Esophagus (tissue), 2 donors: ENCODE results near the gene JARID2. TPM values are rescaled to one million over a fixed set of nuclear protein-coding genes. Genes with fewer than 3 reads are reported as not detected.

Experiments used
- H3K27ac ChIP-seq, 2 donors: one replicate each; pipeline ENCODE4 v1.5.1; 2013; ENCODE audit warnings: low read depth in 2 of 2, mild to moderate bottlenecking in 2 of 2, inconsistent platforms in 1 of 2, low read length in 1 of 2, moderate library complexity in 1 of 2
- H3K27me3 ChIP-seq, 2 donors: one replicate each; pipeline ENCODE4 v1.6.1; 2013; ENCODE audit warnings: low read length in 2 of 2, control low read depth in 1 of 2, mild to moderate bottlenecking in 1 of 2; ENCODE audit not compliant: insufficient read depth in 2 of 2, control insufficient read depth in 1 of 2
- H3K36me3 ChIP-seq, 2 donors: one replicate each; pipeline ENCODE4 v1.6.1; 2013; ENCODE audit warnings: low read length in 1 of 2; ENCODE audit not compliant: control insufficient read depth in 2 of 2, insufficient read depth in 2 of 2
- H3K4me1 ChIP-seq, 2 donors: one replicate each; pipeline ENCODE4 v1.6.1; 2013; ENCODE audit warnings: low read length in 1 of 2; ENCODE audit not compliant: control insufficient read depth in 2 of 2, insufficient read depth in 2 of 2
- H3K4me3 ChIP-seq, 2 donors: one replicate each; pipeline ENCODE4 v1.5.1; 2013; ENCODE audit warnings: low read length in 2 of 2, mild to moderate bottlenecking in 2 of 2, low read depth in 1 of 2, moderate library complexity in 1 of 2
- H3K9me3 ChIP-seq, 2 donors: one replicate each; pipeline ENCODE4 v1.6.1; 2013; ENCODE audit warnings: mild to moderate bottlenecking in 2 of 2, low read depth in 1 of 2, low read length in 1 of 2, moderate library complexity in 1 of 2; ENCODE audit not compliant: control insufficient read depth in 2 of 2, insufficient read depth in 1 of 2
- WGBS, 2 donors: extraction: QIAGEN DNeasy Blood & Tissue Kit; methylation state at CpG; one replicate each; pipeline ENCODE4 v1.1.7; 2013; 5-methylcytosine and 5-hydroxymethylcytosine counted together
- polyA plus RNA-seq, 2 donors: library from polyadenylated mRNA; stranded (reverse); fragments of 200-250 nt; gene quantifications; one replicate each; pipeline ENCODE4 v1.2.3, GENCODE V29; 2013
- donor health status: healthy with polysubstance abuse.
- donor health status: Bipolar disorder and iron deficiency.

The JARID2 gene
- polyA plus RNA-seq, 2 donors: 7.9 to 8.3 TPM

- 57 to 68% methylated on average over 9 of the region's 9 CpGs for WGBS, 2 donors
These were observed 117.9 kb downstream of the JARID2 start for GRCh38 chr6:15363523-15364400.

DNA sequence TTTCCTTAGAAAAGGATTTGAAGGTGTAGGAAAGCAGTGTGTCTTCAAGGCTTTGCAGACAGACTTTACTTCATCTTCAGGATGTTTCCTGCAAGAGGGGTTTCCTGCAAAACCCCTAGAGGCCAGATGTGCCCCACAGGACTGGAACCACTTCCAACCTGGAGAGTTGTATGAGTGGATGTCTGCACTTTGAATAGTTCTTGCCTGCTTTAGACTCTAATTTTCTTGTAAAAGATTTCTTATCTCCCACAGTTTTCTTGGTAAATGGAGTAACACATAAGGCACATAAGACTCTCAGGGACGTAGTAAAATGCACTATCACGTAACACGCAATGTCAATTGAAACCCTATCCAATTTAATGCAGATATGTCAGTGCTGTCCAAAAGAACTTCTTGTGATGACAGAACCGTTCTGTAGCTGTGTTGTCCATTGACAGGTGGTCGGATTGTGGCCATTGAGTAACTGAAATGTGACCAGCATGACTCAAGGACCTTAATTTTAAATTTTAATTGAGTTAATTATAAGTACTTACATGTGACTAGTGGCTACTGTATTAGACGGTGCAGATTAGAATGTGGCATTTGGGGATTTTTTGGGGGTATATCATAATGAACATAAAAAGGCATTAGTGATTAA, 118.7 kb downstream of the JARID2 start:
- Histone ChIP-seq H3K36me3 (no peaks in the 10 kb centered on the region), H3K9me3 (no peaks in the 10 kb centered on the region), H3K27ac (peak overlapping the region in 1 of 2 donors; percentile 28), H3K27me3 (no peaks in the 10 kb centered on the region), H3K4me3 (no peak overlapping the region), H3K4me1 (peaks cover 0 to 4% of the 10 kb centered on the region in 2 donors)
- 75 to 76% methylated on average over 6 of the region's 6 CpGs for WGBS, 2 donors

More at GRCh38 chr6:15363523-15364400, 117.9 kb downstream of the JARID2 start:
- no peak overlapping the region for H3K4me3 ChIP-seq
- no peaks in the 10 kb centered on the region for H3K27me3 ChIP-seq
- peaks cover 0 to 4% of the 10 kb centered on the region in 2 donors for H3K4me1 ChIP-seq
- H3K27ac ChIP-seq: peak overlapping the region in 1 of 2 donors; percentile 28
- no peaks in the 10 kb centered on the region for H3K36me3 ChIP-seq
- H3K9me3 ChIP-seq: no peaks in the 10 kb centered on the region

- WGBS, 2 donors: 11 to 21% methylated on average over 13 of the region's 13 CpGs
- Histone ChIP-seq H3K9me3 (no peaks in the 10 kb centered on the region), H3K4me1 (peaks cover 2 to 7% of the 10 kb centered on the region in 2 donors), H3K27ac (peak overlapping the region in 1 of 2 donors; percentile 12), H3K27me3 (no peaks in the 10 kb centered on the region), H3K4me3 (no peak overlapping the region), H3K36me3 (no peaks in the 10 kb centered on the region)
These were observed 119.4 kb downstream of the JARID2 start for GRCh38 chr6:15365273-15365687.

- no peaks in the 10 kb centered on the region for H3K36me3 ChIP-seq
- WGBS, 2 donors: 30 to 31% methylated on average over 6 of the region's 6 CpGs
- no peak overlapping the region for H3K4me3 ChIP-seq
- H3K27me3 ChIP-seq: no peaks in the 10 kb centered on the region
- H3K9me3 ChIP-seq: no peaks in the 10 kb centered on the region
- peaks cover 2 to 7% of the 10 kb centered on the region in 2 donors for H3K4me1 ChIP-seq
- H3K27ac ChIP-seq: peak overlapping the region in 1 of 2 donors; percentile 6
These were observed 120.2 kb downstream of the JARID2 start for GRCh38 chr6:15366003-15366535.

DNA sequence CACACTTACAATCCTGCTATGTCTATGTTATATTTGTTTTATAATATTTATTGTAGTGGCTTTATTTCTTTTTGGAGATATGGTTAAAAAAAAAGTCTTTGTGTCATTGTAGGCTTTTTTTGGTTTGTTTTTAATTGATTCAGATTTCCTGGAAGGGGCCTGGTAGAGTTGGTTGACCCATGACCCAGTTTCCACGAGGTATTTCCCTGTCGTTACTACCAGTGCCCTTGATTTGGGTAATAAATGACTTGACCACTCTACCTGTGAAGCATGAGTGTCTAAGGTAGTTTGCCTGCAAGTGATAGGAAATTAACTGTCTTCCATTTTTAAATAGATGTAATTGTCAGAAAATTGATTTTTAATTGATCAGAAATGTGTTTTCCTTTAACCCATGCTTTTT, 121.0 kb downstream of the JARID2 start:
- no peaks in the 10 kb centered on the region for H3K9me3 ChIP-seq
- H3K36me3 ChIP-seq: no peaks in the 10 kb centered on the region
- H3K27me3 ChIP-seq: no peaks in the 10 kb centered on the region
- WGBS, 2 donors: 59 to 70% methylated on average over 2 of the region's 2 CpGs
- no peak overlapping the region for H3K4me3 ChIP-seq
- H3K4me1 ChIP-seq: peaks cover 2 to 7% of the 10 kb centered on the region in 2 donors
- H3K27ac ChIP-seq: no peak overlapping the region

DNA sequence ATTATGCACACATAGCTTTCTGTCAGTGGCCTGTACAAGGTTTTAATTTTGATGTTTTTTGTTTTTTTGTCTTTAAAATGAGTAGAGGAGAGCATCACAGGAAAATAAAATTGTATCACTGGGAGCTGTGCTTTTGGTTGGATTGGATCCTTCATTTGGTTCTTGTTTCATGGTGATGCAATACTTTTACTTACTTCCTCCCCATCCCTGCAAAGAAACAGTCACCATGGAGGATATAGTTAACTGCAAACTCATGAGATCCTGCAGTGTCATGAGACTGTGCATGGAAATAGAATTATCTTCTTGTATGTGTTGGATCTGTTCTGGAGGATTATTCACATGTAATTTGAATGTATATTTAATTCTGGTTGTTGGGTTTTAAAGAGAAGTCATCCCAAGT, 122.3 kb downstream of the JARID2 start:
- H3K4me1 ChIP-seq: peaks cover 2 to 7% of the 10 kb centered on the region in 2 donors
- H3K36me3 ChIP-seq: no peaks in the 10 kb centered on the region
- no peaks in the 10 kb centered on the region for H3K27me3 ChIP-seq
- no peak overlapping the region for H3K4me3 ChIP-seq
- H3K9me3 ChIP-seq: no peaks in the 10 kb centered on the region
- no peak overlapping the region for H3K27ac ChIP-seq

GRCh38 chr6:15368873-15369272, 123.0 kb downstream of the JARID2 start:
- no peak overlapping the region for H3K27ac ChIP-seq
- WGBS, 2 donors: 92 to 95% methylated on average over 5 of the region's 5 CpGs

DNA sequence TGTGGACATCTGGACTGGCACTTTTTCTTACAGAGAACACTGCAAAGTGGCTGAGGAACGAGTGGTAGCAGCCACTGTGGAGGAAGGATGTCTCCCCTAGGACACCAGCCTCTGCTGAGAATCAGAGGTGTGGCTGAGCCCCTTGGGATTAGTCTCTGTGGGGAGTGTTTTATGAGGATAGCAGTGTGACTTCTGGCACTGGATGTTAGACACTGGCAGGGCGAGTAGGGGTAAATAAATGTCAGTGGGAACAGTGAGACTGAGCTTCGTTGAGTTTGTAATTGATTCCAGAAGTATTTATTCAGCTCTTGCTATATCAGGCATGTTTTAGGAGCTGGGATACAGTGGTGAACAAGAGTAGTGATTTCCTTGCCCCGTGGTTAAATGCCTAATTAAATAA, 124.0 kb downstream of the JARID2 start:
- no peaks in the 10 kb centered on the region for H3K36me3 ChIP-seq
- H3K27ac ChIP-seq: no peak overlapping the region
- H3K9me3 ChIP-seq: no peaks in the 10 kb centered on the region
- no peaks in the 10 kb centered on the region for H3K27me3 ChIP-seq
- H3K4me3 ChIP-seq: no peak overlapping the region
- peaks cover 2 to 10% of the 10 kb centered on the region in 2 donors for H3K4me1 ChIP-seq
- WGBS, 2 donors: 54 to 59% methylated on average over 4 of the region's 4 CpGs

More at GRCh38 chr6:15368873-15369272, 123.0 kb downstream of the JARID2 start:
- Histone ChIP-seq H3K9me3 (no peaks in the 10 kb centered on the region), H3K27me3 (no peaks in the 10 kb centered on the region), H3K4me3 (no peak overlapping the region), H3K36me3 (no peaks in the 10 kb centered on the region), H3K4me1 (peaks cover 2 to 7% of the 10 kb centered on the region in 2 donors)

- no peak overlapping the region for H3K4me3 ChIP-seq
- WGBS, 2 donors: 69 to 73% methylated on average over 4 of the region's 4 CpGs
- H3K36me3 ChIP-seq: no peaks in the 10 kb centered on the region
- H3K4me1 ChIP-seq: peaks cover 2 to 8% of the 10 kb centered on the region in 2 donors
- H3K27me3 ChIP-seq: no peaks in the 10 kb centered on the region
- peak overlapping the region in 1 of 2 donors; percentile 20 for H3K27ac ChIP-seq
- H3K9me3 ChIP-seq: no peaks in the 10 kb centered on the region
These were observed 125.1 kb downstream of the JARID2 start for GRCh38 chr6:15370733-15371671.
